WERI-Rb-1 (cell line): ENCODE data around the gene ADK.

Experiments used
- DNase-seq: peaks from one replicate; pipeline ENCODE4 v3.0.0-alpha.2; 2020
- H3K27ac ChIP-seq: fragments of 250-450 bp; sonication (Bioruptor Pico); 2 replicates; pipeline ENCODE4 v1.5.1; 2020; ENCODE audit warnings: mild to moderate bottlenecking, moderate library complexity
- H3K27me3 ChIP-seq: fragments of 250-450 bp; sonication (Bioruptor Pico); 2 replicates; pipeline ENCODE4 v1.5.1; 2021; ENCODE audit warnings: mild to moderate bottlenecking, low read depth, moderate library complexity; ENCODE audit not compliant: insufficient read depth, severe bottlenecking
- H3K36me3 ChIP-seq: fragments of 250-450 bp; sonication (Bioruptor Pico); 2 replicates; pipeline ENCODE4 v1.5.1; 2020; ENCODE audit warnings: mild to moderate bottlenecking, moderate library complexity
- H3K4me3 ChIP-seq: 2 replicates; pipeline ENCODE4 v1.5.1; 2011; ENCODE audit warnings: low read depth, mild to moderate bottlenecking, control low read depth, low read length
- H3K9me3 ChIP-seq: fragments of 250-450 bp; sonication (Bioruptor Pico); 2 replicates; pipeline ENCODE4 v1.5.1; 2021; ENCODE audit warnings: mild to moderate bottlenecking, moderate library complexity; ENCODE audit not compliant: severe bottlenecking
- TF ChIP-seq, protein P1 (sequence below): IDR thresholded peaks from 2 replicates; pipeline ENCODE4 v1.5.1; 2011; ENCODE audit warnings: low read depth, mild to moderate bottlenecking, control low read depth, inconsistent platforms, low read length

ADK gene

DNA sequence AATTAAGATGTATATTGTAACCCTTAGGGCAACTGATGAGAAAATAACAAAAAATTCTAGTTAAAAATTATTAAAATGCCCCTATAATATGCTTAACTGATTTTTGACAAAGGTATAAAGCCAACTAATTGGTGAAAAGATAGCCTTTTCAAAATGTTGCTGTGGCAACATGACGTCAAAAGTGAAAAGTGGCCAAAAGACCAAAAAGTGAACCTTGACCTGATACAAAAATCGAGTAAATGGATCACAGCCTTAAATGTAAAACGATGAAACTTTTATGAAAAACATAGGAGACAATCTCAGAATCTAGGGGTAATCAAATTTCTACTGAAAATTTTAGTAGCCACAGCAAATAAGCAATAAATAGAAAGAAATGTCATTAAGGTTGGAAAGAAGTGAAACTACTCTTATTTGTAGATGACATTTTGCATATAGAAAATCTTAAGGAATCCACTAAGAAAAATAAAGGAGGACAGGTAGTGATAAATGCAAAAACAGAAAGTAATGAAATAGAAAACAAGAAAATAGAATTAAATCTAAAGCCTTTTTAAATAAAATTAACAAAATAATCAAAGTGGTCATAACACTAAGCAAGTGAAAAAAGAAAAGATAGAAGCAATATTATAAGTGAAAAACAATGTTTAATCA, 285.6 kb downstream of the ADK start:
- Histone ChIP-seq H3K9me3 (no peaks in the 10 kb centered on the region), H3K4me3 (no peak overlapping the region), H3K36me3 (no peaks in the 10 kb centered on the region), H3K27ac (no peak overlapping the region), H3K27me3 (no peaks in the 10 kb centered on the region)
- DNase-seq = no peak
- TF ChIP-seq, protein P1, sequence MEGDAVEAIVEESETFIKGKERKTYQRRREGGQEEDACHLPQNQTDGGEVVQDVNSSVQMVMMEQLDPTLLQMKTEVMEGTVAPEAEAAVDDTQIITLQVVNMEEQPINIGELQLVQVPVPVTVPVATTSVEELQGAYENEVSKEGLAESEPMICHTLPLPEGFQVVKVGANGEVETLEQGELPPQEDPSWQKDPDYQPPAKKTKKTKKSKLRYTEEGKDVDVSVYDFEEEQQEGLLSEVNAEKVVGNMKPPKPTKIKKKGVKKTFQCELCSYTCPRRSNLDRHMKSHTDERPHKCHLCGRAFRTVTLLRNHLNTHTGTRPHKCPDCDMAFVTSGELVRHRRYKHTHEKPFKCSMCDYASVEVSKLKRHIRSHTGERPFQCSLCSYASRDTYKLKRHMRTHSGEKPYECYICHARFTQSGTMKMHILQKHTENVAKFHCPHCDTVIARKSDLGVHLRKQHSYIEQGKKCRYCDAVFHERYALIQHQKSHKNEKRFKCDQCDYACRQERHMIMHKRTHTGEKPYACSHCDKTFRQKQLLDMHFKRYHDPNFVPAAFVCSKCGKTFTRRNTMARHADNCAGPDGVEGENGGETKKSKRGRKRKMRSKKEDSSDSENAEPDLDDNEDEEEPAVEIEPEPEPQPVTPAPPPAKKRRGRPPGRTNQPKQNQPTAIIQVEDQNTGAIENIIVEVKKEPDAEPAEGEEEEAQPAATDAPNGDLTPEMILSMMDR = no peak

DNA sequence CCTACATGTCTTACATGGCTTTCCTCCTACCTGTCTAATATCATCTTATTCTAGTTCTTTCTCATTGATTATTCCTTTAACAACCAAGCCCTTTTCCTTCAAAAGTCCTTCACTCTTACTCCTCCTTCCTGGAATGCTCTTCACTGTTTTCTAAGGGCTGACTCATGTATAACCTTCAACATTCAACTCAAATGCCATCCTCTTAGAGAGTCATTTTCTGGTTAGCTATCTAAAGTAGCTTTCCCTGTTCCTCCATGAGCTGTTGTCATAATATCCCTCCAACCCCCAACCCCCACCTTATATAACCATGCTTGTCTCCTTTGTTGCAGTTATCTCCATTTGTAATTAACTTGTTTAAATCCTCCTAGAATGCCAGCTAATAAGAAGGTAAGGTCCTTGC, 286.8 kb downstream of the ADK start:
- TF ChIP-seq, protein P1 = no peak
- Histone ChIP-seq H3K9me3 (no peaks in the 10 kb centered on the region), H3K27ac (no peak overlapping the region), H3K36me3 (no peaks in the 10 kb centered on the region), H3K27me3 (no peaks in the 10 kb centered on the region), H3K4me3 (no peak overlapping the region)
- DNase-seq = no peak

- H3K27me3 ChIP-seq = no peaks in the 10 kb centered on the region
- no peaks in the 10 kb centered on the region for H3K36me3 ChIP-seq
- no peak overlapping the region for H3K4me3 ChIP-seq
- H3K27ac ChIP-seq = no peak overlapping the region
- H3K9me3 ChIP-seq = no peaks in the 10 kb centered on the region
- DNase-seq = no peak
- TF ChIP-seq, protein P1 = no peak
Observed at GRCh38 chr10:74439213-74439612, 288.2 kb downstream of the ADK start.

DNA sequence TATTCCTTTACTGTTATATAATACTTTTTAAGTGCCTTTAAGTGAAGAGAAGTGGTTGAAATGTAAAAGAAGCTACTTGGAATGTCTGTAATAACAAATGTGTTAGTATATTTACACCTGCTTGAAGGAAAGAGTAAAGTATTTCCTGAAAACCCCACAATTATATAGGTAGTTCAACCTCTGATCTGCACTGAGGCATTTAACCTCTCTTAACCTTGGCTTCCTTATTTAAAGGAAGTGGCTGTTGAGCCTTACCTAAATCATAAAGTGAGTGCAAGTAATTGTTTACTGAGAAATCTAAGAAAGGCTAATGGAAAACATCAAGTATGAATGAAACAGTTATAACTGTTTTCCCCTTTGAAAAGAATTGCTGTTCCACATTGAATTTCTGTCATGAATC, 294.5 kb downstream of the ADK start:
- no peaks in the 10 kb centered on the region for H3K36me3 ChIP-seq
- TF ChIP-seq, protein P1 = no peak
- no peak overlapping the region for H3K4me3 ChIP-seq
- H3K27me3 ChIP-seq = no peaks in the 10 kb centered on the region
- H3K9me3 ChIP-seq = no peaks in the 10 kb centered on the region
- H3K27ac ChIP-seq = no peak overlapping the region
- no peak for DNase-seq

DNA sequence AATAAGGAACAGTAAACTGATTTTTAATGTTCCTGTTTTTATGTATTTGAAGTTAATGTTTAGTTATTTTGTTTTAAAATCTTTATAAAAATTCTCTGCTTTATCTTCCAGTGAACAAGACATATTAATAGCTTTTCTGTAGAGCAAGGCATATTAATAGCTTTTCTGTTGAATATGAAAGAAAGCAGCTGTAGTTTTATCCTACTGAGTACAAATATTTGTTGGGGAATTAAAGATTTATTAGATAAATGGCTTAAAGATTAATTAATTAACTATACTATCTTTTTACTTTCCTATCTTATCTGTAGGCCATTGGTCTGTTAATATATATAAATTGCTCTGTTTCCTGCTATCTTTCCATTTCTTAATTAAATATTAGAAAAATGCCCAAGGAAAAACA, 299.6 kb downstream of the ADK start:
- no peak for DNase-seq
- H3K9me3 ChIP-seq = no peaks in the 10 kb centered on the region
- H3K27me3 ChIP-seq = no peaks in the 10 kb centered on the region
- H3K27ac ChIP-seq = no peak overlapping the region
- no peaks in the 10 kb centered on the region for H3K36me3 ChIP-seq
- H3K4me3 ChIP-seq = no peak overlapping the region
- TF ChIP-seq, protein P1 = no peak
